Adipocyte (in vitro differentiated cells): ENCODE results near the gene XYLT2.

ENCODE experiments used
- DNase-seq: peaks from one replicate; pipeline ENCODE4 v3.0.0-alpha.2; 2015; ENCODE audit warnings: low read depth
- H3K27me3 ChIP-seq: replicated peaks from 2 replicates; pipeline ENCODE4 v1.7.0; 2013; ENCODE audit warnings: mild to moderate bottlenecking, low read length, moderate library complexity; ENCODE audit not compliant: control insufficient read depth, insufficient read depth
- H3K36me3 ChIP-seq: 2 replicates; pipeline ENCODE4 v1.7.0; 2013; ENCODE audit warnings: low read length, mild to moderate bottlenecking, moderate library complexity; ENCODE audit not compliant: control insufficient read depth, insufficient read depth, severe bottlenecking
- H3K4me1 ChIP-seq: 2 replicates; pipeline ENCODE4 v1.7.0; 2013; ENCODE audit warnings: mild to moderate bottlenecking, low read length, moderate library complexity; ENCODE audit not compliant: control insufficient read depth, insufficient read depth
- H3K4me3 ChIP-seq: 2 replicates; pipeline ENCODE4 v1.7.0; 2013; ENCODE audit warnings: mild to moderate bottlenecking, low read length, moderate library complexity
- H3K9ac ChIP-seq: 2 replicates; pipeline ENCODE4 v1.7.0; 2013; ENCODE audit warnings: mild to moderate bottlenecking, low read length, moderate library complexity
- H3K9me3 ChIP-seq: 2 replicates; pipeline ENCODE4 v1.7.0; 2013; ENCODE audit warnings: mild to moderate bottlenecking, low read length, moderate library complexity; ENCODE audit not compliant: control insufficient read depth

The XYLT2 gene

DNA sequence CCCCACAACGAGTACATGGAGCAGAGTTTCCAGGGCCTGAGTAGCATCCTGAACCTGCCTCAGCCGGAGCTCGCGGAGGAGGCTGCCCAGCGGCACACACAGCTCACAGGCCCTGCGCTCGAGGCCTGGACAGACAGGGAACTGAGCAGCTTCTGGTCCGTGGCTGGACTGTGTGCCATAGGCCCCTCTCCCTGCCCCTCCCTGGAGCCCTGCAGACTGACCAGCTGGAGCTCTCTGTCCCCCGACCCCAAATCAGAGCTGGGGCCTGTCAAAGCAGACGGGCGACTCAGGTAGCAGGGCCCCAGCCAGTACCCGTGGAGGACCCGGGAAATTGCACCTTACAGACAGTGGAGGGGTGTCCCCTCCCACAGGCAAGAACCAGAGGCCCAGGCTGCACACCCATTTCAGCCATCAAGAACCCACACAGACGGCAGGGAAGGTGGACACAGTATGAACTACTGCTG is 14.1 kb downstream of the XYLT2 start:
- no peaks in the 10 kb centered on the region for H3K9me3 ChIP-seq
- no peaks in the 10 kb centered on the region for H3K27me3 ChIP-seq
- no peak for DNase-seq
- H3K36me3 ChIP-seq, result peaks cover 37% of the 10 kb centered on the region
- H3K4me1 ChIP-seq, result peaks cover 13% of the 10 kb centered on the region
- no peak overlapping the region for H3K9ac ChIP-seq
- H3K4me3 ChIP-seq, result no peak overlapping the region

DNA sequence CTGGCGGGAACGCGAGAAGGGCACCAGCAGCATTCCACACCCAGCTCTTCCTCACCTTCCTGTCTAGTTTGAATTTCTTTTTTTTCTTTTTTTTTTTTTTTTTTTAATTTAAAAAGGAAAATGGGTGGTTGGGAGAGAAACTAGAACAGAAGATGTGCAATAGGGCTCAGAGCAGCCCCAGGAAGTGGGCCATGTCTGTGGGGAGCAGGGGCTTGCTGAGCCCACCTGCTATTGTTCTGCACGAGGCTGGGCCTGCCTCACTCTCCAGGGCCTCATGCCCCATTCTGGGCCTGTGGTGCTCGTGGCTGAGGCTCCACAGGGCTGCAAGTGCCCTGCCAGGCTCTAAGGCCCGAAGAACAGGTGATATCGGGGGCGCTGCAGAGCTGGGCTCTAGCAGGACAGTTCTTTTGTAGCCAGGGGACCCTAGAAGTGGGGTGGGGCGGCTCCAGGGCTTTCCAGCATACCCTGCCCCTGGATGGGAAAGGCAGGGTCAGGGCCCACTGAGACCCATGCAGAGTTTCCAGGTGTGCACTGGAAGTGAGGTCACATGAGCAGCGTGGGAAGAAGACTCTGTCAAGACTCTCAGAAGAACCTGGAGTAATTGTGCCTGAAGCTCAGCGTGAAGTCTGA is 14.7 kb downstream of the XYLT2 start:
- no peaks in the 10 kb centered on the region for H3K27me3 ChIP-seq
- no peak overlapping the region for H3K4me3 ChIP-seq
- H3K36me3 ChIP-seq, result peaks cover 36% of the 10 kb centered on the region
- DNase-seq, result no peak
- H3K9me3 ChIP-seq, result no peaks in the 10 kb centered on the region
- H3K4me1 ChIP-seq, result peaks cover 13% of the 10 kb centered on the region
- H3K9ac ChIP-seq, result no peak overlapping the region

DNA sequence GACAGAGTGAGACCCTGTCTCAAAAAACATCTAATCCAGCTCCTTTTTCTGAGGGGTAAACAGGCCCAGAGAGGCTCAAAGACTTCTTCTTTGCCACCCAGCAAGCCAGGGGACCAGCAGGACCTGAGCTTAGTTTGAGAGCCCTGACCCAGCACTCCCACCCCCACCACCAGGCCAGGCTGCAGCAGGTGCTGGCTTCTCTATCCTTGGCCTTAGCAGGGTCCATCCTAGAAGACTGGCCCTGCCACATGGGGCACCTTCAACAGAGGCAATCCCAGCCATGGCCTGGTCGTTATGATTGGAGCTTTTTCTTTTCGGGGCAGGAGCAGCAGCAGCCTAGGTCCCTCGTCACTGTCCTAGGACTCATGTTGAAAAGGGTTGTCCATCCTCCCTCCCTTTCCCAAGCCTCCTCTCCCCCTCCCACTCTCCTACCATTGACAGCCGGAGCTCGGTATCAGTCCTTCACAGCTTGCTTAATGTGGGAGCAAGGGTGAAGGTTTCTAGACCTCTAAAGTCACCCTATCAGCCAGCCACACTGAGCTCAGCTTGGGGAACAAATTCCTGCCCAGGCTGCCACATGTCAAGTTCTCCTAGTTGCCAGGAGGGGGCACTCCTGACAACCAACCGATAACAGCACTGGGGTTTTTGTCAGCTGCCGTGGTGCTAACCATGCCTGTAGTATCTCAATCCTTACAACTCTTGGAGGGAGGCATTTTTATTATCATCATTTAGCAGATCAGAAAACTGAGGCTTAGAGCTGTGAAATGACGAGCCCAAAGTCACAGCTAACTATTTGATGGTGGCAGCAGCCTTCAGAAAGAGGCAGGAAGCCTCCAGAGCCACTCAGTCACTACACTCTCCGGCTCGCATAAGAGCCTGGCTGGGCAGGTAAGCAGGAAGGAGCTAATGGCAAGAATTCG is 15.9 kb downstream of the XYLT2 start:
- H3K27me3 ChIP-seq, result no peaks in the 10 kb centered on the region
- no peak overlapping the region for H3K4me3 ChIP-seq
- H3K9ac ChIP-seq, result peak overlapping the region; percentile 20
- peak; percentile 73 for DNase-seq
- H3K4me1 ChIP-seq, result peaks cover 13% of the 10 kb centered on the region
- H3K36me3 ChIP-seq, result peaks cover 36% of the 10 kb centered on the region
- H3K9me3 ChIP-seq, result no peaks in the 10 kb centered on the region

DNA sequence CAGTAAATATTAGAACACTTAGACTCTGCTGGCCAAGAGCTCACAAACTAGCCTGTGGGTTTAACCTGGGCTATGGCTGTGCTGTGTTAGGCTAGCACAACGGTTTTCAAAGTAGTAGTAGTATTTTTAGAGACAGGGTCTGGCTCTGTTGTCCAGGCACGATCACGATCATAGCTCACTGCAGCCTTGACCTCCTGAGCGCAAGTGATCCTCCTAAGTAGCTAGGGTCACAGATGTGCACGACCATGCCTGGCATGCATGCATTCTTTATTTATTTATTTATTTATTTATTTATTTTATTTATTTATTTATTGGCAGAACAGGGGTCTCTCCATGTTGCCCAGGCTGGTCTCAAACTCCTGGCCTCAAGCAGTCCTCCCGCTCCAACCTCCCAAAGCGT is 16.7 kb downstream of the XYLT2 start:
- DNase-seq, result no peak
- Histone ChIP-seq H3K36me3 (peaks cover 38% of the 10 kb centered on the region), H3K9me3 (no peaks in the 10 kb centered on the region), H3K4me3 (no peak overlapping the region), H3K27me3 (no peaks in the 10 kb centered on the region), H3K9ac (peak overlapping the region; percentile 20), H3K4me1 (peaks cover 13% of the 10 kb centered on the region)

DNA sequence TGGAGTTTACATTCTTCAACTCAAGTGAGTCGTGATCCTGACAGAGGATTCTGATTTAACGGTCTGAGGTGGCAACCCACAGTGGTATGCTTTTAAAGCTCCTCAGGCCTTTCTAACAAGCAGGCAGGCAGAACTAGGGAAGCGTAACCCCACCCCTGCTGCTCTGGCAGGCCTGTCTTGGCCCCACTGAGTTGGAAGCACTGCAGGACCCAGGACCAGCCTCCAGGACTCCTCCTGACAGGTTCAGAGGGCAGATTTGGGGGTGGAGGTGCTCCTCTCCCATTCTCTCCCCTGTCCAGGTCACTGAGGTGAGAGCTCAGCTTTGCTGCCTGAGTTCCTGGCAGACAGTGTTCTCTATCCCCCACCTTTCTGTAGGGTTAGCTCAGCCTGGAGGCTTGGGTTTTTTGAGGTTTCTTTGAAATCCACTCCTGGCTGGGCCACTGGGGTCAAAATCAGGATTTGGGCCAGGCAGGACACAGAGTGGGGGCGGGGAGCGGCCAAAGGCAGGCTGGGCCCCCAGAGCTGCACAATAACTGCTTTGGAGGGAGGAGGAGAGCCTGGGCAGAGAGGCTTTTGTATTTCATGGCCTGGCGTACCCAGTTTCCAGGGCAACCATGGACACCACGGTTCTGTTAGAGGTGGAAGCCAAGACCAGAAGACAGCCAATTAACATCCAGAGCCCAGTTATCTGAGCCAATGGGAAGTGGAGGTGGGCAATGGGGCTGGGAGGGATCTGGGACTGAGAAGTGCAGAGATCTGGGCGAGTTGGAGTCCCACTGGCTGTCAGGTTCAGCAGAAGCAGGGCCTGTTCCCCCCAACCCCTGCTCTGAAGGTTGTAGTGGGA is 17.5 kb downstream of the XYLT2 start:
- DNase-seq, result no peak
- no peak overlapping the region for H3K4me3 ChIP-seq
- H3K9me3 ChIP-seq, result no peaks in the 10 kb centered on the region
- peaks cover 13% of the 10 kb centered on the region for H3K4me1 ChIP-seq
- peaks cover 38% of the 10 kb centered on the region for H3K36me3 ChIP-seq
- H3K27me3 ChIP-seq, result no peaks in the 10 kb centered on the region
- H3K9ac ChIP-seq, result no peak overlapping the region

DNA sequence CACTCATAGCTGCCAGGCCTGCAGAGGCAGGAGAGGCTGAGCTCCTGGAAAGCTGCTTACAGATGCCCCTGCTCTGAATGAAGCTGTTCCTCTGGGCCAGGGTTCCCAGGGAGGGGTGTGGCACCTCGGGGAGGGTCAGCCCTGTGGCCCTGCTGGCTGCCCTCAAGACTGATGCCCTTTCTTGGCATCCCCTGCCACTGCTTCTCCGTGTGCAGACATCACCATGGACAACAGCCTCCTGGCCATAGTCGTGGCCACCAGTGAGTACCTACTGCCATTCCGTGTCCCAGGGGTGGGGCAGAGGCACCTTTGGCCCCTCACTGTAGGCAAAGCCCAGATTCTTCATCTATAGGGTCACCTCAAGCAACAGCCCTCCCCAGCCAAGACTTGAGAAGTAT is 18.1 kb downstream of the XYLT2 start:
- Histone ChIP-seq H3K9ac (no peak overlapping the region), H3K27me3 (no peaks in the 10 kb centered on the region), H3K4me3 (no peak overlapping the region), H3K9me3 (no peaks in the 10 kb centered on the region), H3K4me1 (peaks cover 13% of the 10 kb centered on the region), H3K36me3 (peaks cover 39% of the 10 kb centered on the region)
- no peak for DNase-seq

DNA sequence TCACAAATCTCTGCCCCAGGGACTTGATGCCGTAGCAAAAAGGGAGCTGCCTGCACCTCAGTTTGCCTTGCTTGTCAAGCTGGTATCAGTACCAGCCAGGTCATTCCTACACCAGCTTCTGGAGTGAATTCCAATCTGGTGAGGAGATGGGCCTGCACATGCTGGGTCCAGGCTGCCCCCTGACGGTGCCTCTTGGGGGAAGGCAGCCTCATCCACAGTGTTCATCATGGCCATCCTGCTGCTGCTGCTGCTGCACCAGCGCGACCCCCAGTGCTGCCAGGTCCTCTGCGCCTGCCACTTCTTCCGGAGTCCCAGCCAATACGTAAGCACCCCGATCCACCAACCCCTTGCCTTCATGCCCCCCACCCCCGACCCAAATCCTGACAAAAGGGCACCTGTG is 18.8 kb downstream of the XYLT2 start:
- peaks cover 45% of the 10 kb centered on the region for H3K36me3 ChIP-seq

DNA sequence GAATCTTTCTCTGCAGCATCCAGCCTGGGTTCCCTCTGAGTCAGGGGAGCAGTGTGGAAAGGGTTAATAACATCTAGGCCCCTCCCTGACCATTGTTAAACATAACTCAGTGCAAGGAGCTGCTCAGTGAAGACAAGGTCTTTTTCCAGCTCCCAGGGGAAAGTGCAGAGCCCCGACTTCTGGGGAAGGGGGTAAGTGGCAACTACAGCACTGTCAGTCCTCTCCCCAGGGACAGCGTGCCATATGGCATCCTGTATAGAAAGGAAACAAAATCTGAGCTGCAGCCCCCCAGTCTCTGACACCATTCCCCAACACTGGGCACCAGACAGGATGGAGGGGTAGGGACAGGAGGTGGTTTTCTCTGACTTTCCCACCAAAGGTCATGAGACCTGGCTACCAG is 19.2 kb downstream of the XYLT2 start:
- no peaks in the 10 kb centered on the region for H3K27me3 ChIP-seq
- H3K9me3 ChIP-seq, result no peaks in the 10 kb centered on the region
- H3K4me1 ChIP-seq, result peaks cover 13% of the 10 kb centered on the region
- no peak overlapping the region for H3K9ac ChIP-seq
- no peak overlapping the region for H3K4me3 ChIP-seq
- no peak for DNase-seq
- H3K36me3 ChIP-seq, result peaks cover 50% of the 10 kb centered on the region

More for the DNA sequence above, 18.8 kb downstream of the XYLT2 start:
- peak; percentile 61 for DNase-seq
- no peaks in the 10 kb centered on the region for H3K9me3 ChIP-seq
- no peaks in the 10 kb centered on the region for H3K27me3 ChIP-seq
- H3K4me1 ChIP-seq, result peaks cover 13% of the 10 kb centered on the region
- no peak overlapping the region for H3K4me3 ChIP-seq
- no peak overlapping the region for H3K9ac ChIP-seq

DNA sequence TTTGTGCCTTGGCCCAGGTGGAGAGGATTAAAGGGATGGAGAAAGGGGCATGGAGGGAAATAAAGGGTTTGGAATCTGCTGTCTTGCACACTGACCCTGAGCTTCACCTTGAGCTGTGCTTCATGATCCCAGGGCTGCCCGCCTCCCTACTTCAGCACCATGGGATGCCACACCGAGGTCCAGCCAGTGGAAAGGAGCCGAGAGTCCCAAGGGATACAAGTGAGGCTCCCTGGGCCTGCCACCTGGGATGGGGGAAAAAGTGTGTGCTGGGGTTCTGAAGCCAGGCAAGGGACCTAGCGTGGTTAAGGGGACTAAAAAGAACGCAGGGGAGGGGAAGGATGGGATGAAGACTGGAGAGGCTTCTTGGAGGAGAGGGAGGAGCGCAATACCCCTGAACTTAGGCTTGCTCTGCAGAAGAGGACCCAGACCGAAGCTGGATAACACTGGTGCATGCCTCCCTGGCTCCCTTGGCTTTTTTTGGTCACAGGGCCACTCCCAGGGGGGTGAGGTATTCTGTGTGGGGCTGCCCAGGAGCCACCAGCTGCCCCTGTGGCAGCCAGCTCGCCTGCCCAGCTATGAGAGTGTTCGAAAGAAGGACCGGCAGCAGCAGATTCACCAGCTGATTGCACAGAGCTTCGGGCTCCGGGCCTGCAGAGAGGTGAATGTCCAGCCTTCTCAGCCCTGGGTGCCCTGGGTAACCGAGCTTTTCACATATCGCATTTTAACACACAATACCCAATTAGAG is 19.9 kb downstream of the XYLT2 start:
- no peaks in the 10 kb centered on the region for H3K9me3 ChIP-seq
- no peak overlapping the region for H3K4me3 ChIP-seq
- H3K36me3 ChIP-seq, result peaks cover 54% of the 10 kb centered on the region
- peaks cover 13% of the 10 kb centered on the region for H3K4me1 ChIP-seq
- DNase-seq, result no peak
- H3K9ac ChIP-seq, result no peak overlapping the region
- H3K27me3 ChIP-seq, result no peaks in the 10 kb centered on the region

DNA sequence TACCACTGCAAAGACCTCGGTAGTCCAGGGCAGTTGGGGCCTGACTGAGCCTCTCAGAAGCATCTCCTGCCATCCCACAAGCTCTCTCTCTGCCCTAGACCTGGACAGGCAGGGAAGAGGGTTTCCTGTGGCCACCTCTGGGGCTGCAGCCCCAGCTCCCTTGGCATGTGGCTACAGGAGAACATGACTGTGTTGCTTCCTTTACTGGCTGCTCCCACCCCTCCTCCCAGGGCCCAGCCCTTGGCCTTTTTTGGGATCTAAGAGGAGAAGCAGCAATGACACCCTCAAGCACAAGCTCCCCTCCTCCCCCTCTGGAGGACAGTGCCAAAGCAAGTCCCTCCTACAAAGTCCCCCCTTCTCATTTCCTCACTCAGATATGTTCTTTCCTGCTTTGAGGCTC is 21.5 kb downstream of the XYLT2 start:
- Histone ChIP-seq H3K4me1 (peaks cover 15% of the 10 kb centered on the region), H3K9me3 (no peaks in the 10 kb centered on the region), H3K4me3 (no peak overlapping the region), H3K36me3 (peaks cover 54% of the 10 kb centered on the region), H3K9ac (no peak overlapping the region), H3K27me3 (no peaks in the 10 kb centered on the region)
- no peak for DNase-seq
